ENCODE data around the gene SH3PXD2B.

DNA sequence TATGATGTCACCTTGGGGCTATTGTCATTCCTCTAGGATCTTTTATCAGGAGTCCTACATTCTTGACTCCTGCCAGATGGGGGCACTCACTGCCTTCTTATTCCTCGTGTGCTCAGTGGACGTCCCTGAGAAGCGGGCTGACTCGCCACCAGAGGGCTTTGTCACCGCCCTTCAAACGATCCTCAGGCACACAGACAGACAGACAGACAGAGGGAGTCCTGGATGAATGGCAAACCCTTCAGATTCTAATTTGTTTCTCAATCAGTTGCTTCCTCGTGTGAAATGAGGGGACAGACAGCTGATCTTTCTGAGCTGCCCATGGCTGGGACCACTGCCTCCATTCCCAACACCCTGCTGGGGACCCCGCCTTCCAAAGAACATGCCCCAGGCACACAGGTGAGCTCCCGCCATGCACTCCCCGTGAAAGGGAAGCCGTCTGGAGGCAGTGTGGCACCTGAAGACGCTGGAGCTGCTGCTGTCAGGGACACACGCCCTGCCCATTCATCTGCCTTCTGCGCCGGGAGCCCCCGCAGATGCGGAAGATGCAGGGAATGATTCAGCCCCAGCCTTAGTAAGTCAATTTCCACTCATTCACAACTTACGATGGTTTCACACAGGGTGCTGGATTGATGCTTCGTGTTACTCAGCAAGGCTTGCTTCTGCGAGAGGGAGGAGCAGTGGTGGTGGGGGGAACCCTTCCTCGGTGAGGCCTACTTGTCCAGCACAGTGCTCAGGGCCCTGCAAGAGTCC is 24.9 kb upstream of the SH3PXD2B start:
- TF ChIP-seq, protein P1, sequence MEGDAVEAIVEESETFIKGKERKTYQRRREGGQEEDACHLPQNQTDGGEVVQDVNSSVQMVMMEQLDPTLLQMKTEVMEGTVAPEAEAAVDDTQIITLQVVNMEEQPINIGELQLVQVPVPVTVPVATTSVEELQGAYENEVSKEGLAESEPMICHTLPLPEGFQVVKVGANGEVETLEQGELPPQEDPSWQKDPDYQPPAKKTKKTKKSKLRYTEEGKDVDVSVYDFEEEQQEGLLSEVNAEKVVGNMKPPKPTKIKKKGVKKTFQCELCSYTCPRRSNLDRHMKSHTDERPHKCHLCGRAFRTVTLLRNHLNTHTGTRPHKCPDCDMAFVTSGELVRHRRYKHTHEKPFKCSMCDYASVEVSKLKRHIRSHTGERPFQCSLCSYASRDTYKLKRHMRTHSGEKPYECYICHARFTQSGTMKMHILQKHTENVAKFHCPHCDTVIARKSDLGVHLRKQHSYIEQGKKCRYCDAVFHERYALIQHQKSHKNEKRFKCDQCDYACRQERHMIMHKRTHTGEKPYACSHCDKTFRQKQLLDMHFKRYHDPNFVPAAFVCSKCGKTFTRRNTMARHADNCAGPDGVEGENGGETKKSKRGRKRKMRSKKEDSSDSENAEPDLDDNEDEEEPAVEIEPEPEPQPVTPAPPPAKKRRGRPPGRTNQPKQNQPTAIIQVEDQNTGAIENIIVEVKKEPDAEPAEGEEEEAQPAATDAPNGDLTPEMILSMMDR (IDR thresholded peaks at IDR 0.05; ENCODE audit: borderline replicate concordance, extremely low read depth, low read length, poor library complexity, severe bottlenecking), result peak; percentile 69
- TF ChIP-seq EZH2 (IDR thresholded peaks at IDR 0.05; ENCODE audit: borderline replicate concordance, low read depth, low read length, severe bottlenecking), result no peak

Data from DND-41 (cell line).